Sigmoid colon (tissue), 7 donors: ENCODE results near the gene FBXO34. TPM values are rescaled to one million over a fixed set of nuclear protein-coding genes. Genes with fewer than 3 reads are reported as not detected.
A peak's percentile ranks its signal among the peaks of the same experiment; 100 is the strongest.

ENCODE experiments used
- DNase-seq: peaks from one replicate; pipeline ENCODE4 v3.0.0-alpha.2; 2019
- H3K27ac ChIP-seq, 4 donors: fragments of 200-600 bp; sonication (generic); one replicate each; pipeline ENCODE4 v1.5.1; 2016 to 2019; ENCODE audit warnings: mild to moderate bottlenecking in 1 of 4
- H3K27me3 ChIP-seq, 3 donors: fragments of 200-600 bp; sonication (generic); one replicate each; pipeline ENCODE4 v1.5.1; 2019; ENCODE audit warnings: mild to moderate bottlenecking in 1 of 3
- H3K36me3 ChIP-seq, 4 donors: fragments of 200-600 bp; sonication (generic); one replicate each; pipeline ENCODE4 v1.5.1; 2016 to 2019
- H3K4me1 ChIP-seq, 4 donors: fragments of 200-600 bp; sonication (generic); one replicate each; pipeline ENCODE4 v1.5.1; 2017 to 2019
- H3K4me3 ChIP-seq, 4 donors: fragments of 200-600 bp; sonication (generic); one replicate each; pipeline ENCODE4 v1.5.1; 2017 to 2019; ENCODE audit warnings: mild to moderate bottlenecking in 2 of 4, moderate library complexity in 1 of 4
- H3K9me3 ChIP-seq, 4 donors: fragments of 200-600 bp in 3 of 4; sonication (generic) in 3 of 4; one replicate each; pipeline versions ENCODE4 v1.5.1 to v1.6.1; 2013 to 2019
- EP300 ChIP-seq, 4 donors: sonication (generic); formaldehyde crosslinking; IDR thresholded peaks; one replicate each; pipeline ENCODE4 v1.6.1; 2017; ENCODE audit warnings: antibody characterized with exemption in 4 of 4
- POLR2A ChIP-seq, 2 donors: fragments of 450-650 bp; IDR thresholded peaks; one replicate each; pipeline ENCODE4 v1.6.1; 2016; ENCODE audit warnings: antibody characterized with exemption in 2 of 2, mild to moderate bottlenecking in 2 of 2, moderate library complexity in 2 of 2
- POLR2AphosphoS5 ChIP-seq, 4 donors: sonication (generic); formaldehyde crosslinking; IDR thresholded peaks; one replicate each; pipeline ENCODE4 v1.6.1; 2017; ENCODE audit warnings: antibody characterized with exemption in 4 of 4
- WGBS, 2 donors: extraction: QIAGEN DNeasy Blood & Tissue Kit; methylation state at CpG; one replicate each; pipeline ENCODE4 v1.1.7; 2013; 5-methylcytosine and 5-hydroxymethylcytosine counted together
- intact Hi-C: fragments of 100-400 bp; cut with DNase I; formaldehyde crosslinking; loops from one replicate; pipeline ENCODE4 v1.15.1; 2023
- polyA plus RNA-seq, 3 donors: library from polyadenylated mRNA; stranded (reverse); fragments of 200-250 nt; gene quantifications; one replicate each; pipeline ENCODE4 v1.2.3, GENCODE V29; 2013
- total RNA-seq, 4 donors: library from RNA; depleted of rRNA; stranded (reverse); fragments of >200 nt; gene quantifications; one replicate each; pipeline ENCODE4 v1.1.0, GENCODE V29; 2016
- TF ChIP-seq, protein P1 (sequence below), 4 experiments: fragments of 450-650 bp in 3 of 4; fragments of 200-600 bp in 1 of 4; IDR thresholded peaks; one replicate each; pipeline ENCODE4 v1.5.1; 2016 to 2019; ENCODE audit warnings: antibody characterized with exemption in 4 of 4, mild to moderate bottlenecking in 3 of 4, moderate library complexity in 2 of 4
- donor health status: healthy with polysubstance abuse.
- donor health status: Bipolar disorder and iron deficiency.
- donor health status: healthy.

FBXO34 gene
- total and polyA plus RNA-seq, 7 donors, result 15.3 to 36.0 (median 18.6) TPM

DNA sequence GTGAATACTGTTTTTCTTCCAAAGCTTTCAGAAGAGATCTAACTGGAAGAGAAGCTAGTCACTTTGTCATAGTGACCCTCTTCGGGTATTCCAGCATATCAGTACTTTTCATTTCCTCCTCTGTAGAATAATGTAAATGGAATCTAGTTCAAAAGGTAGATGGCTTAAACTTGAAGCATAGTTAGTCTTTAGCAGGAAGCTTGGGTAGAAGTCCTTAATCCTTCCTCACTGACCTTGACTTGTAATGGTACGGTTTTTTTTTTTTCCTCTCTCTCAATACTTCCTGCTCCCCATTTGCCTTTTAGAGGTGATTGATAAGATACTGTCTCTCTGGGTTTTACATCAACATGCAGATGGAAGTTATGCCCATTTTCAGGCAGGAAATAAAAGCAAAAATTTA is 1.7 kb downstream of the FBXO34 start:
- no peak for TF ChIP-seq POLR2A (IDR thresholded peaks at IDR 0.05)
- TF ChIP-seq, protein P1, sequence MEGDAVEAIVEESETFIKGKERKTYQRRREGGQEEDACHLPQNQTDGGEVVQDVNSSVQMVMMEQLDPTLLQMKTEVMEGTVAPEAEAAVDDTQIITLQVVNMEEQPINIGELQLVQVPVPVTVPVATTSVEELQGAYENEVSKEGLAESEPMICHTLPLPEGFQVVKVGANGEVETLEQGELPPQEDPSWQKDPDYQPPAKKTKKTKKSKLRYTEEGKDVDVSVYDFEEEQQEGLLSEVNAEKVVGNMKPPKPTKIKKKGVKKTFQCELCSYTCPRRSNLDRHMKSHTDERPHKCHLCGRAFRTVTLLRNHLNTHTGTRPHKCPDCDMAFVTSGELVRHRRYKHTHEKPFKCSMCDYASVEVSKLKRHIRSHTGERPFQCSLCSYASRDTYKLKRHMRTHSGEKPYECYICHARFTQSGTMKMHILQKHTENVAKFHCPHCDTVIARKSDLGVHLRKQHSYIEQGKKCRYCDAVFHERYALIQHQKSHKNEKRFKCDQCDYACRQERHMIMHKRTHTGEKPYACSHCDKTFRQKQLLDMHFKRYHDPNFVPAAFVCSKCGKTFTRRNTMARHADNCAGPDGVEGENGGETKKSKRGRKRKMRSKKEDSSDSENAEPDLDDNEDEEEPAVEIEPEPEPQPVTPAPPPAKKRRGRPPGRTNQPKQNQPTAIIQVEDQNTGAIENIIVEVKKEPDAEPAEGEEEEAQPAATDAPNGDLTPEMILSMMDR (IDR thresholded peaks at IDR 0.05), result no peak
- TF ChIP-seq POLR2AphosphoS5 (IDR thresholded peaks at IDR 0.05), result no peak
- no peak for TF ChIP-seq EP300 (IDR thresholded peaks at IDR 0.05)
- intact Hi-C loops, result loop anchor here (5.0 to 10.0 kb wide), 3 partner anchors 139 to 312 kb away; partner anchors contain the start of genes ATG14 and KTN1
- H3K27me3 ChIP-seq, result no peaks in the 10 kb centered on the region
- H3K36me3 ChIP-seq, result no peaks in the 10 kb centered on the region
- peak overlapping the region in 2 of 4 donors; percentile 97 to 98 for H3K4me3 ChIP-seq
- DNase-seq, result no peak
- no peaks in the 10 kb centered on the region for H3K9me3 ChIP-seq
- H3K4me1 ChIP-seq, result peaks cover 0 to 53% (median 39%) of the 10 kb centered on the region in 4 donors
- WGBS, 2 donors, result 10 to 46% methylated on average over 2 of the region's 2 CpGs
- H3K27ac ChIP-seq, result peak overlapping the region in 2 of 4 donors; percentile 88 to 91

DNA sequence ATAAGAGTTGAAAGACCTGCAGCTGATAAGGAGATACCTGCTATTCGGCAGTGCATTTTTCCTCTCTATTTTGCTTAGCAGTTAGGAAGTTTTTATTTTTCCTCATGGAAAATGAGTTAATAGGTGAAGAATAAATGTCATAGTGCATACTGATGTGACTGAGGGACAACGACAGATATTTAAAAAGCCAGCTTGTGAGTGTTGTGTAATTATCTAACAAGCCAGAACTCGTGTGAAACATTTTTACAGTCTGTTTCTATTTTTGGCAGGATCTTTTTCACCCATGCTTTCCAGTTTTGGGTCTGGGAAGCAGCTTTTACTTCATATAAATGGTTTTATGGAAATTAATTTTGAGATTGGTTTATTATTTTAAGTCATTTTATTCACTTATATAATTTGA is 2.9 kb downstream of the FBXO34 start:
- TF ChIP-seq, protein P1 (IDR thresholded peaks at IDR 0.05), result no peak
- TF ChIP-seq EP300 (IDR thresholded peaks at IDR 0.05) (no peak), POLR2A (IDR thresholded peaks at IDR 0.05) (no peak), POLR2AphosphoS5 (IDR thresholded peaks at IDR 0.05) (no peak)
- no peaks in the 10 kb centered on the region for H3K27me3 ChIP-seq
- no peaks in the 10 kb centered on the region for H3K9me3 ChIP-seq
- intact Hi-C loops, result loop anchor here (5.0 to 10.0 kb wide), 3 partner anchors 138 to 311 kb away; partner anchors contain the start of genes ATG14 and KTN1
- no peaks in the 10 kb centered on the region for H3K36me3 ChIP-seq
- H3K4me3 ChIP-seq, result no peak overlapping the region
- no peak for DNase-seq
- WGBS, 2 donors, result 22 to 52% methylated on average over 3 of the region's 3 CpGs
- H3K4me1 ChIP-seq, result peaks cover 0 to 56% (median 42%) of the 10 kb centered on the region in 4 donors
- H3K27ac ChIP-seq, result peak overlapping the region in 1 of 4 donors; percentile 32

DNA sequence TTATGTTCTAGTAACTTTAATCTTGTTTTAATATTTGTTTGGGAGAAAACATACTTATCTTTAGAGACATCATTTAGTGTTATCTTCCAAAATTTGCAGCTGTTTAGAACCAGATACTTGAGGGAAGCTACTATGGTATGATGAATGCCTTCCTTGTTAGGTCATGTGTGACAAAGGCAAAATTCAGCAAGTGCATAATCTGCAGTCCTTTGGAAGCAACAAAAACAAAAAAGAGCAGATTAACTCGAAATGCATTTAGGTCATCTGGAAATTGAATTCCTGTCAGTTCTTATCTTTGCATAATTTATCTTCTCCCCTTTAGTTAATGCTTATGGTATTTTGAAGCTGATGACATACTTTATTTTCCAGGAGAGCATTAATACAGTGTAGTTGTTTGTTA is 3.5 kb downstream of the FBXO34 start:
- WGBS, 2 donors, result 47 to 55% methylated on average over 1 of the region's 1 CpG
- TF ChIP-seq POLR2A (IDR thresholded peaks at IDR 0.05) (no peak), POLR2AphosphoS5 (IDR thresholded peaks at IDR 0.05) (no peak)
- TF ChIP-seq, protein P1 (IDR thresholded peaks at IDR 0.05), result no peak
- H3K36me3 ChIP-seq, result no peaks in the 10 kb centered on the region
- DNase-seq, result no peak
- no peaks in the 10 kb centered on the region for H3K9me3 ChIP-seq
- peak overlapping the region in 1 of 4 donors; percentile 19 for H3K27ac ChIP-seq
- no peak overlapping the region for H3K4me3 ChIP-seq
- no peaks in the 10 kb centered on the region for H3K27me3 ChIP-seq
- peaks cover 0 to 56% (median 42%) of the 10 kb centered on the region in 4 donors for H3K4me1 ChIP-seq
- intact Hi-C loops, result loop anchor here (5.0 to 10.0 kb wide), 3 partner anchors 138 to 310 kb away; partner anchors contain the start of genes ATG14 and KTN1

DNA sequence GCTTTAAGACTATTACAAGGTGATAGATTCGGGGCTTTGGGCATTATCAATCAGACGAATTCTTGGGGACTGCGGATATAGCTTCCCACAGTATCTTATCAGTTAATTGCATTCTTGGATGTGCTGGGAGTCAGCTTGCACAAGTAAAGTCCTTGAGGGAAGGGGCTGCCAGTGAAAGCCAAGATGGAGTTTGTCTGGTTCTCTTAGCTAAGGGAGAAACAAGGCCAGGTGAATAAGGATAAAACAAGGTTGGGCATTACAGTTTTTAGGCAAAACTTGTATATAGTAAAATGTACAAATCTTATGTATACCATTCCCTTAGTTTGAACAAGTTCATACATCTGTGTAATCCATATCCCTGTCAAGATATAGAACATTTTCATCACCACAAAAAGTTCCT is 5.5 kb downstream of the FBXO34 start:
- TF ChIP-seq POLR2A (IDR thresholded peaks at IDR 0.05) (no peak), EP300 (IDR thresholded peaks at IDR 0.05) (no peak), POLR2AphosphoS5 (IDR thresholded peaks at IDR 0.05) (no peak)
- TF ChIP-seq, protein P1 (IDR thresholded peaks at IDR 0.05), result no peak
- Histone ChIP-seq H3K27me3 (no peaks in the 10 kb centered on the region), H3K4me3 (no peak overlapping the region), H3K36me3 (no peaks in the 10 kb centered on the region), H3K9me3 (no peaks in the 10 kb centered on the region), H3K4me1 (peaks cover 0 to 49% (median 40%) of the 10 kb centered on the region in 4 donors), H3K27ac (no peak overlapping the region)
- WGBS, 2 donors, result 61 to 82% methylated on average over 3 of the region's 3 CpGs
- intact Hi-C loops, result loop anchor here (10.0 kb wide), 1 partner anchor 308 kb away; the partner anchor contains the start of gene KTN1
- no peak for DNase-seq
